Keratinocyte (primary cell): ENCODE measurements around the gene SLCO3A1. TPM values are rescaled to one million over a fixed set of nuclear protein-coding genes. Genes with fewer than 3 reads are reported as not detected.

Experiments used
- DNase-seq: peaks from one replicate; pipeline ENCODE4 v3.0.0-alpha.2; 2011; ENCODE audit warnings: low read depth, missing footprints, low spot score
- FAIRE-seq: peaks from 2 replicates; lab custom pipeline; 2011; peaks lifted over from hg19 to GRCh38; lab: Jason Lieb, UNC
- H2AFZ ChIP-seq: 2 replicates; pipeline ENCODE4 v1.6.0; 2012; ENCODE audit warnings: low read length, control low read depth, inconsistent platforms; ENCODE audit not compliant: control insufficient read depth
- H3K27ac ChIP-seq: 2 replicates; pipeline ENCODE4 v1.5.1; 2011; ENCODE audit warnings: low read length; ENCODE audit not compliant: control insufficient read depth, insufficient read depth
- H3K27me3 ChIP-seq: 3 replicates; pipeline ENCODE4 v1.6.0; 2011; ENCODE audit warnings: low read length; ENCODE audit not compliant: control insufficient read depth, insufficient read depth; ENCODE audit errors: extremely low read depth
- H3K36me3 ChIP-seq, 2 experiments: 2 replicates in 1 of 2; 3 replicates in 1 of 2; pipeline ENCODE4 v1.5.1; 2011; ENCODE audit warnings: low read length in 2 of 2, mild to moderate bottlenecking in 1 of 2; ENCODE audit not compliant: control insufficient read depth in 2 of 2, insufficient read depth in 2 of 2; ENCODE audit errors: extremely low read depth in 1 of 2
- H3K4me1 ChIP-seq: 3 replicates; pipeline ENCODE4 v1.5.1; 2011; ENCODE audit warnings: low read length; ENCODE audit not compliant: control insufficient read depth, insufficient read depth; ENCODE audit errors: extremely low read depth
- H3K4me2 ChIP-seq: 3 replicates; pipeline ENCODE4 v1.6.0; 2011; ENCODE audit warnings: low read depth, low read length; ENCODE audit not compliant: control insufficient read depth, insufficient read depth; ENCODE audit errors: extremely low read depth
- H3K4me3 ChIP-seq, 3 experiments: fragments of 200-600 bp in 1 of 3; sonication (generic) in 1 of 3; 2 replicates in 2 of 3; 3 replicates in 1 of 3; pipeline ENCODE4 v1.5.1; 2011 to 2016; ENCODE audit warnings: low read length in 3 of 3, mild to moderate bottlenecking in 3 of 3, control low read depth in 2 of 3, inconsistent platforms in 1 of 3, low read depth in 1 of 3, mixed read lengths in 1 of 3, mixed run types in 1 of 3, moderate library complexity in 1 of 3; ENCODE audit not compliant: control insufficient read depth in 2 of 3, insufficient read depth in 2 of 3; ENCODE audit errors: extremely low read depth in 1 of 3
- H3K79me2 ChIP-seq: 2 replicates; pipeline ENCODE4 v1.6.0; 2012; ENCODE audit warnings: low read length; ENCODE audit not compliant: control insufficient read depth, insufficient read depth
- H3K9ac ChIP-seq: 3 replicates; pipeline ENCODE4 v1.6.0; 2011; ENCODE audit warnings: low read length; ENCODE audit not compliant: control insufficient read depth, insufficient read depth; ENCODE audit errors: extremely low read depth
- H3K9me1 ChIP-seq: 3 replicates; pipeline ENCODE4 v1.6.0; 2011; ENCODE audit warnings: low read length; ENCODE audit not compliant: control insufficient read depth, insufficient read depth; ENCODE audit errors: extremely low read depth
- H3K9me3 ChIP-seq: 2 replicates; pipeline ENCODE4 v1.5.1; 2012; ENCODE audit warnings: low read depth, low read length; ENCODE audit not compliant: control insufficient read depth
- H4K20me1 ChIP-seq: 3 replicates; pipeline ENCODE4 v1.6.0; 2011; ENCODE audit warnings: low read length; ENCODE audit not compliant: control insufficient read depth, insufficient read depth; ENCODE audit errors: extremely low read depth
- CTCF ChIP-seq, 3 experiments: IDR thresholded peaks in 1 of 3; conservative IDR thresholded peaks in 1 of 3; optimal IDR thresholded peaks in 1 of 3; 2 replicates in 2 of 3; 3 replicates in 1 of 3; pipeline versions ENCODE3 to v1.5.1; 2011; ENCODE audit warnings: low read length in 3 of 3, mild to moderate bottlenecking in 3 of 3, moderate library complexity in 2 of 3, control low read depth in 1 of 3, inconsistent platforms in 1 of 3; ENCODE audit not compliant: insufficient read depth in 2 of 3; ENCODE audit errors: extremely low read depth in 1 of 3
- EZH2 ChIP-seq: IDR thresholded peaks from one replicate; pipeline ENCODE4 v1.6.1; 2012; ENCODE audit warnings: inconsistent platforms, mild to moderate bottlenecking, low read length, moderate library complexity
- dilution Hi-C: fragments of 300-500 bp; cut with MboI; formaldehyde crosslinking; loops from one replicate; pipeline ENCODE4 v1.7.0; 2020; ENCODE audit warnings: low sequenced_read_pairs; ENCODE audit not compliant: extremely low pct_ligation_motif_present
- polyA plus RNA-seq, 5 experiments: library from polyadenylated mRNA; depleted of rRNA in 3 of 5; stranded (reverse) in 3 of 5; stranded (forward) in 1 of 5; unstranded in 1 of 5; fragments of >200 nt; gene quantifications; 1 replicate in 1 of 5; 2 replicates in 3 of 5; 3 replicates in 1 of 5; pipeline versions ENCODE4 v1.2.1 to v1.2.3, GENCODE V29; 2011 to 2012; ENCODE audit warnings: missing spikeins in 2 of 5, low read depth in 1 of 5, low replicate concordance in 1 of 5

The SLCO3A1 gene
- polyA plus RNA-seq, 1 donor (not counting 4 experiments of a cell fraction or from before 2014, with no cell fraction given), result 21.3 TPM

GRCh38 chr15:92107510-92107909 is 254.0 kb downstream of the SLCO3A1 start:
- Histone ChIP-seq H3K27me3 (no peaks in the 10 kb centered on the region), H2AFZ (no peak overlapping the region), H4K20me1 (no peaks in the 10 kb centered on the region), H3K79me2 (no peaks in the 10 kb centered on the region), H3K9ac (no peak overlapping the region), H3K9me3 (no peaks in the 10 kb centered on the region), H3K4me2 (no peak overlapping the region), H3K4me1 (no peaks in the 10 kb centered on the region), H3K4me3 (no peak overlapping the region), H3K9me1 (no peaks in the 10 kb centered on the region), H3K36me3 (peaks cover 0 to 3% of the 10 kb centered on the region in 2 experiments), H3K27ac (no peak overlapping the region)
- FAIRE-seq (no peak), DNase-seq (no peak)
- dilution Hi-C loops, result no loop called here
- TF ChIP-seq CTCF (optimal IDR thresholded peaks at IDR 0.05 in 1 of 3, IDR thresholded peaks at IDR 0.05 in 1 of 3, conservative IDR thresholded peaks at IDR 0.05 in 1 of 3; ENCODE audit: extremely low read depth in 1 of 3, insufficient read depth in 2 of 3, low read length in 3 of 3), result no peak
- no peak for TF ChIP-seq EZH2

- TF ChIP-seq EZH2, result no peak
- no peak for TF ChIP-seq CTCF (optimal IDR thresholded peaks at IDR 0.05 in 1 of 3, IDR thresholded peaks at IDR 0.05 in 1 of 3, conservative IDR thresholded peaks at IDR 0.05 in 1 of 3; ENCODE audit: extremely low read depth in 1 of 3, insufficient read depth in 2 of 3, low read length in 3 of 3)
- no peak overlapping the region for H2AFZ ChIP-seq
- H4K20me1 ChIP-seq, result no peaks in the 10 kb centered on the region
- H3K9me1 ChIP-seq, result no peaks in the 10 kb centered on the region
- no peaks in the 10 kb centered on the region for H3K79me2 ChIP-seq
- DNase-seq, result no peak
- no peaks in the 10 kb centered on the region for H3K27me3 ChIP-seq
- no peaks in the 10 kb centered on the region for H3K4me1 ChIP-seq
- no peaks in the 10 kb centered on the region for H3K9me3 ChIP-seq
- no peak overlapping the region for H3K9ac ChIP-seq
- dilution Hi-C loops, result no loop called here
- no peak overlapping the region for H3K4me3 ChIP-seq
- H3K36me3 ChIP-seq, result peaks cover 0 to 3% of the 10 kb centered on the region in 2 experiments
- no peak overlapping the region for H3K27ac ChIP-seq
- FAIRE-seq, result no peak
- no peak overlapping the region for H3K4me2 ChIP-seq
These were observed 255.8 kb downstream of the SLCO3A1 start for GRCh38 chr15:92109191-92109873.
